SU-DHL-6 (cell line): ENCODE measurements around the gene ASB2.

Source experiments
- H2AFZ ChIP-seq: fragments of 200-600 bp; sonication (generic); 2 replicates; pipeline ENCODE4 v1.6.1; 2014; ENCODE audit warnings: low read depth, mild to moderate bottlenecking, moderate library complexity, mixed read lengths, antibody characterized with exemption, low read length; ENCODE audit not compliant: severe bottlenecking
- H3F3A ChIP-seq: fragments of 200-600 bp; shearing (Covaris generic); 2 replicates; pipeline ENCODE4 v1.6.0; 2016; ENCODE audit warnings: antibody characterized with exemption, mild to moderate bottlenecking; ENCODE audit not compliant: insufficient read depth
- H3K27ac ChIP-seq: fragments of 200-600 bp; sonication (generic); 2 replicates; pipeline ENCODE4 v1.5.1; 2016; ENCODE audit warnings: low read depth, mild to moderate bottlenecking, low read length, moderate library complexity, mixed read lengths
- H3K27me3 ChIP-seq: fragments of 200-600 bp; sonication (generic), shearing (Covaris generic); 2 replicates; pipeline ENCODE4 v1.6.0; 2014; ENCODE audit warnings: mild to moderate bottlenecking, low read length
- H3K36me3 ChIP-seq: fragments of 200-600 bp; sonication (generic); 2 replicates; pipeline ENCODE4 v1.6.1; 2014; ENCODE audit warnings: mild to moderate bottlenecking, low read length, mixed read lengths
- H3K4me2 ChIP-seq: fragments of 300-600, 200-600 bp; shearing (Covaris generic), sonication (generic); 2 replicates; pipeline ENCODE4 v1.6.0; 2014; ENCODE audit warnings: low read length, low read depth, mild to moderate bottlenecking; ENCODE audit not compliant: poor library complexity, severe bottlenecking
- H3K4me3 ChIP-seq: fragments of 200-600 bp; sonication (generic); 2 replicates; pipeline ENCODE4 v1.5.1; 2014; ENCODE audit warnings: antibody characterized with exemption, low read length, mild to moderate bottlenecking, mixed read lengths; ENCODE audit not compliant: insufficient read depth, poor library complexity, severe bottlenecking
- H3K79me2 ChIP-seq: fragments of 200-600 bp; sonication (generic); 2 replicates; pipeline ENCODE4 v1.6.1; 2014; ENCODE audit warnings: mild to moderate bottlenecking, low read length, moderate library complexity; ENCODE audit not compliant: insufficient read depth
- H3K9ac ChIP-seq: fragments of 200-600 bp; sonication (generic); 2 replicates; pipeline ENCODE4 v1.7.0; 2014; ENCODE audit warnings: mild to moderate bottlenecking, low read length
- H3K9me2 ChIP-seq: fragments of 200-600 bp; sonication (generic); replicated peaks from 2 replicates; pipeline ENCODE4 v1.6.1; 2014; ENCODE audit warnings: low read length; ENCODE audit not compliant: insufficient read depth
- H3K9me3 ChIP-seq: fragments of 200-600 bp; sonication (generic); 2 replicates; pipeline ENCODE4 v1.6.1; 2014; ENCODE audit warnings: low read length, mixed read lengths; ENCODE audit not compliant: insufficient read depth
- H4K20me1 ChIP-seq: fragments of 200-600 bp; sonication (generic); 2 replicates; pipeline ENCODE4 v1.6.1; 2014; ENCODE audit warnings: low read depth, mild to moderate bottlenecking, antibody characterized with exemption, low read length, moderate library complexity, mixed read lengths
- CTCF ChIP-seq: fragments of 200-600 bp; sonication (generic); IDR thresholded peaks from one replicate; pipeline ENCODE4 v1.5.1; 2017; ENCODE audit warnings: antibody characterized with exemption, mild to moderate bottlenecking, low read length, moderate library complexity; ENCODE audit not compliant: insufficient read depth, poor library complexity, severe bottlenecking
- EZH2phosphoT487 ChIP-seq: fragments of 200-600 bp; sonication (generic), shearing (Covaris generic); conservative IDR thresholded peaks from 2 replicates; pipeline ENCODE4 v1.6.1; 2018; ENCODE audit warnings: mild to moderate bottlenecking, antibody characterized with exemption, low read length, moderate library complexity, mixed read lengths

The ASB2 gene

GRCh38 chr14:93950948-93951634, 25.3 kb downstream of the ASB2 start:
- H3K9me2 ChIP-seq = no peaks in the 10 kb centered on the region
- H3K27ac ChIP-seq = peak overlapping the region; percentile 34; the same call in 1 of the 2 replicates
- H3K79me2 ChIP-seq = no peaks in the 10 kb centered on the region
- H3F3A ChIP-seq = 0 out of 2 replicates have a peak, but pooled peaks cover 9% of the 10 kb centered on the region
- no peak overlapping the region for H3K4me2 ChIP-seq
- no peak overlapping the region for H2AFZ ChIP-seq
- peaks cover 12% of the 10 kb centered on the region for H3K36me3 ChIP-seq
- H3K4me3 ChIP-seq = no peak overlapping the region
- no peaks in the 10 kb centered on the region for H4K20me1 ChIP-seq
- H3K9ac ChIP-seq = no peak overlapping the region
- H3K27me3 ChIP-seq = no peaks in the 10 kb centered on the region
- no peaks in the 10 kb centered on the region for H3K9me3 ChIP-seq
- TF ChIP-seq CTCF (no peak), EZH2phosphoT487 (no peak)

DNA sequence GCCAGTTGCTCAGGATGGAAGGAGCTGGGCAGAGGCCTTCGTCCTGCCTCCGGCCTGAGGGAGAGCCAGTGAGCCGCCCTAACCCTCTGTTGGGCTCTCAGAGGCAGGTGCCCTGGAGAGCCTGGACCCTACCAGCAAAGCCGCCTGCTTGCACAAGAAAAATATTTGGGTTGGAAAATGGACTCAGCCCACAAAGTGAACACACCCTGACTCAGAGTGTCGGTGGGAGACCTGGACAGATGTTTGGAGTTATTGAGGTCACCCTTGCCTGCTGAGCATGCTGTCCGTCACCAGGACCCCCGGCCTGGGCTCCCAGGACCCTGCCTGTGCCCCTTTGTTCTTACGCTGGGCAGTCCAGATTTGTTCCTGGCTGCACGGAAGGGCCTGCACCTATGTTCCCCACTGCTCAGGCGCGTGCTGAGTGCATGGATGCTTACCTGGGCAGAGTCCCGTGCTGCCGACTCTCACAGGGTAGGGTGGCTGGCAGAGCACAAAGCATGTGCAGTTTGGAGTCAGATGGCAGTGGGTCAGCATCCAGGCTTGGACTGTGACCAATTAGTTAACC, 26.8 kb downstream of the ASB2 start:
- Histone ChIP-seq H3K79me2 (no peaks in the 10 kb centered on the region), H3K27me3 (no peaks in the 10 kb centered on the region), H4K20me1 (no peaks in the 10 kb centered on the region), H3K9ac (no peak overlapping the region), H3K9me2 (no peaks in the 10 kb centered on the region), H2AFZ (no peak overlapping the region), H3K9me3 (no peaks in the 10 kb centered on the region), H3K4me3 (no peak overlapping the region), H3K4me2 (no peak overlapping the region), H3K36me3 (peaks cover 12% of the 10 kb centered on the region), H3K27ac (no peak overlapping the region), H3F3A (peaks cover 3% of the 10 kb centered on the region; the same call in 1 of the 2 replicates)
- TF ChIP-seq EZH2phosphoT487 (no peak), CTCF (no peak)

DNA sequence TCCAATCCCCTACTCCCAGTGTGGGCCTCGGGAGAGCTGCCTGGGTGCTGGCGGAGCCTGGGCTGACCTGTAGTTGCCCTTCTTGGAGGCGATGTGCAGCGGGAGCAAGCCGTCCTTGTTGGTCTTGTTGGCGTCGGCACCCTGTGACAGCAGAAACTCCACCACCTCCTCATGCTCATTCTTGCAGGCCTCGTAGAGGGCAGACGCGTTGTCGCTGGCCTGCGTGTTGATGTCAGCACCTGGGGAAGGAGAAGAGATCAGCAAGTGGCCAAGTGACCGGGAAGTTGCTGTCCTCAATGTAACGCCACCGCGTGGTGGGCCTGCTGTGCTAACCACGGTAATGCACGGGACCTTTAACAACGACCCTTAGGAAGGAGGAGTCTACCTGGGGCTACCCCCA, 29.1 kb downstream of the ASB2 start:
- Histone ChIP-seq H3K9ac (no peak overlapping the region), H3K79me2 (no peaks in the 10 kb centered on the region), H3K4me3 (no peak overlapping the region), H3K9me2 (no peaks in the 10 kb centered on the region), H3K4me2 (no peak overlapping the region), H3K36me3 (peaks cover 12% of the 10 kb centered on the region), H3F3A (peaks cover 3% of the 10 kb centered on the region; the same call in 1 of the 2 replicates), H2AFZ (no peak overlapping the region), H3K27me3 (no peaks in the 10 kb centered on the region), H3K9me3 (no peaks in the 10 kb centered on the region), H4K20me1 (no peaks in the 10 kb centered on the region), H3K27ac (no peak overlapping the region)
- TF ChIP-seq CTCF (no peak), EZH2phosphoT487 (no peak)
